Stimulated activated CD8-positive, alpha-beta memory T cell treated with anti-CD3 and anti-CD28 coated beads, Interleukin-7, amount 100 ng/mL, for 24 hours (primary cell): ENCODE measurements around the gene EEF1A1.
A peak's percentile ranks its signal among the peaks of the same experiment; 100 is the strongest.
"Not testable (repeated sequence)": the region's sequence is repeated elsewhere in the genome, so short reads cannot be mapped to it uniquely, and the experiment has no call there.

Experiments used
- DNase-seq: peaks from one replicate; pipeline ENCODE4 v3.0.0-alpha.2; 2020; ENCODE audit warnings: low read depth

The EEF1A1 gene

GRCh38 chr6:73537677-73538076 lies 16.8 kb upstream of the EEF1A1 start:
- no peak for DNase-seq

GRCh38 chr6:73534628-73535027 lies 13.8 kb upstream of the EEF1A1 start:
- DNase-seq, result no peak

- no peak for DNase-seq
Measured at GRCh38 chr6:73532293-73532692, 11.5 kb upstream of the EEF1A1 start.

DNA sequence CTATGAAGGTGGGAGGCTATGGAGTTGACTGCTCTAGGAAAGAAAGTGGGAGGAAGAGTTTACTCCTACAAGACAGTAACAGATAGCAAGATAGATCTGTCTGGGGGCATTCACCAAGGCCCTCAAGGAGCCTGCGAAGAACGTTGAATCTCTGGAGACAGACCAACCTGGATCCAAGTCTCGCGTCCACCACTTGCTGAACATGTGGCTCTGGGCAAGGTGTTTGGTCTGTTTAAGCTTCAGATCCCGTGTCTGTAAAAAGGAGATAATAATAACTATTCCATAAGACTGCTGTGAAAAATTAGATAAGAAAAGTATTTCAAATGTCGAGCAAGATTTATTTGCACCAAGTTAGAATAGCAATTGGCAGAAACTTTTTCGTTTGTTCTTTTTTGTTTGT lies 8.1 kb upstream of the EEF1A1 start:
- DNase-seq, result no peak

GRCh38 chr6:73525546-73526330 lies 4.9 kb upstream of the EEF1A1 start:
- DNase-seq, result no peak

DNA sequence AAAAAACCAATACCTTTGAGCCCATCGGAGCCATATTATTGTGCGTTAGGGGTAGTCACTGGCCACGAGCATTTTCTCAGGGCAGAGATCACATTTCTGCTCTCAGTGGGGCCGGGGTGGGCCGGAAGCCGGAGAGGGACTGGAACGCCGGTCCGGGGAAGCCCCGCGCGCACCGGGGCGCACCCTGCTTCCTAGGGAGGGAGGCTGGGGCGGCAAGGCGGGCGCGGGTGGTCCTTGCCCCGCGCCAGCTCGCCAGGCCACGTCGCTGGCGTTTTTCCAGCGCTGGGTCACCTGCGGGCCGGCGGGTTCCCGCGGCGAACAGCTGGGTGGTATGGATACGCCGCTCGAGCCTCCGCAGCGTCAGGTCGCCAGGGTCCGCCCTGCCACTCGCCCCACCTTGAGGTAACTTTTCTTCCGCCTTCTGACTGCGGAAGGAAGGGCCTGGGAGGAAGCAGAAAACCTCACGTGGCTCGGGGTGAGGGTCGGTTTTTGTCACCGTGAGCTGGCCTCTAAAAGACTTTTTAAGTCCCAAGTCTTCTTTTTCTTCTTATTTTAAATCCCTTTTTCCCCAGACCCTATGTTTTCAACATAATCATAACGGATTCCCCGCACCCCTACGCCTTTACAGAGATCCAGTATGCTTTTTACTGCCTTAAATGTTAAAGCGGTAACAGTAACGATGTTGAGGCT lies 2.7 kb upstream of the EEF1A1 start:
- peak; percentile 61 for DNase-seq

DNA sequence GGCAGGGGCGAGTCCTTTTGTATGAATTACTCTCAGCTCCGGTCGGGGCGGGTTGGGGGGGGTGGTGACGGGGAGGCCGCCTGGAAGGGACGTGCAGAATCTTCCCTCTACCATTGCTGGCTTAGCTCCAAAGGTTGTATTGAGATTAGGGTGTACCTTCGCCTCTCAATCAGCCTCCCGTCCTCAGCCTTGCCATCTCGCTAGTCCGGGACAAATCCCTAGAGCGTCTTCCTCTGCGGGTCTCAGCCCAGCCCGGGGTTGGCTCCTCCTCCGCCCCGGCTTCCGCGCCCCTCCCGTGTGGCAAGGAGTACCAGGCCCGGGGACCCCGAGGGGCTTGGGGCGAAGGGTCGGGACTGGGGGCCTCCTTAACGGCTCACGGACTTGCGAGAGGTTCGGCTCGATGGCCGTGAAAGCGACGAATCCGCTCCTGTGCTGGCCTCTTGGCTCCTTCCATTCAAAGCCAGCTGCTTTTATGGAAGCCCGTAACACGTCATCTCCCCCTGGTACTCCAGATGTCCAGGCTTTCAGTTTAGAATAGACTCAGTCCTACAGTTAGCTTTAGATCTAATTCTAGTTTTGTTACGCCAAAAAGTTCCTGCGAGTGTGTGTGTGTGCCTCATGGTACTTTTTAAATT lies 636 bp upstream of the EEF1A1 start:
- peak; percentile 54 for DNase-seq

DNA sequence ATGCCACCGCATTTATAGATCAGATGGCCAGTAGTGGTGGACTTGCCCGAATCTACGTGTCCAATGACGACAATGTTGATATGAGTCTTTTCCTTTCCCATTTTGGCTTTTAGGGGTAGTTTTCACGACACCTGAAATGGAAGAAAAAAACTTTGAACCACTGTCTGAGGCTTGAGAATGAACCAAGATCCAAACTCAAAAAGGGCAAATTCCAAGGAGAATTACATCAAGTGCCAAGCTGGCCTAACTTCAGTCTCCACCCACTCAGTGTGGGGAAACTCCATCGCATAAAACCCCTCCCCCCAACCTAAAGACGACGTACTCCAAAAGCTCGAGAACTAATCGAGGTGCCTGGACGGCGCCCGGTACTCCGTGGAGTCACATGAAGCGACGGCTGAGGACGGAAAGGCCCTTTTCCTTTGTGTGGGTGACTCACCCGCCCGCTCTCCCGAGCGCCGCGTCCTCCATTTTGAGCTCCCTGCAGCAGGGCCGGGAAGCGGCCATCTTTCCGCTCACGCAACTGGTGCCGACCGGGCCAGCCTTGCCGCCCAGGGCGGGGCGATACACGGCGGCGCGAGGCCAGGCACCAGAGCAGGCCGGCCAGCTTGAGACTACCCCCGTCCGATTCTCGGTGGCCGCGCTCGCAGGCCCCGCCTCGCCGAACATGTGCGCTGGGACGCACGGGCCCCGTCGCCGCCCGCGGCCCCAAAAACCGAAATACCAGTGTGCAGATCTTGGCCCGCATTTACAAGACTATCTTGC lies 725 bp downstream of the EEF1A1 start:
- DNase-seq, result peak; percentile 63

DNA sequence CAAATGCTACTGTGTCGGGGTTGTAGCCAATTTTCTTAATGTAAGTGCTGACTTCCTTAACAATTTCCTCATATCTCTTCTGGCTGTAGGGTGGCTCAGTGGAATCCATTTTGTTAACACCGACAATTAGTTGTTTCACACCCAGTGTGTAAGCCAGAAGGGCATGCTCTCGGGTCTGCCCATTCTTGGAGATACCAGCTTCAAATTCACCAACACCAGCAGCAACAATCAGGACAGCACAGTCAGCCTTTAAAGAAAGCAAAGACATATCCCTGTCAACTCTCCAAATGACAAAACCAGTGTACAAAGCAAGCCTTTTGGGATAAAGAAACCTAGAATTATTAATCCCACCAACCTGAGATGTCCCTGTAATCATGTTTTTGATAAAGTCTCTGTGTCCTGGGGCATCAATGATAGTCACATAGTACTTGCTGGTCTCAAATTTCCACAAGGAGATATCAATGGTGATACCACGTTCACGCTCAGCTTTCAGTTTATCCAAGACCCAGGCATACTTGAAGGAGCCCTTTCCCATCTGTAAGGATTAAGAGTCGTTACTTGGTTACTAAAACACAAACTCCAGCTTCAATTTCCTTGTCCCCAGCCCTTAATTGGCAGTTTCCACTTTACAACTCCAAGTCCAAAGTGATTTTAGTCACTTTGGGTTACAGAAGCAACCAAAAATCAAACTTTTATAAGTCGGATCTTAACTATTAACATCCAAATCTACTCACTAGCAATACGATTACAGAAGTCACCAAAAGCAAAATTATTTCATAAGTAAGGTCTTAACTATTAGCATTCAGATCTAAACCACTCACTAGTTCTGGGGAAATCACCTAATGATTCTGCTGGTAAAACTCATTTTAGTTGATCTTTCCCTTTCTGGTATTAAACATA lies 1.6 kb downstream of the EEF1A1 start:
- DNase-seq, result not testable (repeated sequence)

GRCh38 chr6:73518100-73518981 lies 2.5 kb downstream of the EEF1A1 start:
- not testable (repeated sequence) for DNase-seq

DNA sequence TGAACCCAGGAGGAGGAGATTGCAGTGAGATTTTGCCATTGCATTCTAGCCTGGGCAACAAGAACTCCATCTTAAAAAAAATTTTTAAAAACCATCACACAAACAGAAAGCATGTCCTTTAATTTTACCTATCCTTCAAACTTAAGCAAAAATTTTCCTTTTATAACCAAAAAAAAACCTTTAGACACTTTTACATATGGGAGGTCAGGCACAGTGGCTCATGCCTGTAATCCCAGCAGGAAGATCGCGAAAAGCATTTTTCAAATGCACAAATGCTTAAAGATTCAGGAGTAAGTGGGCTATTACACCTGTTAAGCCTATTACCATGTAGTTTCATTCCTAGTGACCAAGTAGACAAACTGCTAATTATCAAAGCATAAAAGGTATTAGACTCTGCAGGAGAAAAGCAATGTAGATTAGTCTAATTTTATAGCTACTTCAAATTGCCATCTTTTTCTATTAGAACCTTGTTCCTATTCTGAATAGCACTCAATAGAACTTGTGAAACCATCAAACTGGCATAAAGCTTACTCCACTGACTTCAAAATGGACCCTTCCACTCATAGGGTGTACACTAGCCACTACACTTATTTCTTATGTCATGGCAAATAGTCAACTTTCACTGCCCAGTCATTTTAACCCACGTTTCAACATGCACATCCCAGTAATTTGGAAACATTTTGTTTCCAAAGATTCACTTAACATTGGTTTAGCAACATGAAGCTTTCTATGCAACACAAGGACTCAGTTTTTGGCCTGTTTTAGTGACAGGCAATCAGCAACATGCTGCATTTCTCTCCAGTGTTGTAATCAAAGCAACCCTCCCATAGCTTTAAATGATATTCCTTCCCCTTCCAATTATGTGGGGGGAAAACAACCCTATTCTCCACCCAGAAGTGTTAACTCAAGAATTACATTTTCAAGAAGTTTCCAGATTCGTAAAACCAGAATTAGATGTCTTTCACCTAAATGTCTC lies 4.0 kb downstream of the EEF1A1 start:
- DNase-seq, result no peak

DNA sequence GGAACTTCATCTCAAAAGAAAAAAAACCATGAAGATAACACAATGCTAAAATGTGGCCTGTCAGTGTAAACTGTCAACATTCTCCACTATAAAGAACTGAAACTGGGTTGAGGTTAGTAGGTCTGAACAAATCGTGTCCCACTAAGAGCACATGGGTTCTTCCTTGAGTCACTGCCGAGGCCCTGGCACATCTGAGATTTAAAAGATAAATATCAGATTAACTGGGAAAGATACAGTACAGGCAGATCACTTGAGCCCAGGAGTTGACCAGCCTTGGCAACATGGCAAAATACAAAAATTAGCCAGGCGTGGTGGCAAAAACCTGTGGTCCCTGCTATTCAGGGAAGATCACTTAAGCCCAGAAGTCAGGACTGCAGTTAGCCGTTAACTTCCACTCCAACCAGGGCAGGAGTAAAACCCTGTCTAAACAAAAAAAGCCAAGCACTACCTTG lies 5.6 kb downstream of the EEF1A1 start:
- no peak for DNase-seq

- DNase-seq, result no peak
Measured at GRCh38 chr6:73514746-73515110, 6.1 kb downstream of the EEF1A1 start.

- no peak for DNase-seq
Measured at GRCh38 chr6:73513496-73513854, 7.4 kb downstream of the EEF1A1 start.

- DNase-seq, result no peak
Measured at GRCh38 chr6:73511796-73512195, 9.0 kb downstream of the EEF1A1 start.

- DNase-seq, result no peak
Measured at GRCh38 chr6:73509851-73510250, 11.0 kb downstream of the EEF1A1 start.

- DNase-seq, result no peak
Measured at GRCh38 chr6:73508776-73509175, 12.1 kb downstream of the EEF1A1 start.

GRCh38 chr6:73506246-73506645 lies 14.6 kb downstream of the EEF1A1 start:
- no peak for DNase-seq

- DNase-seq, result not testable (repeated sequence)
Measured at GRCh38 chr6:73505705-73506104, 15.1 kb downstream of the EEF1A1 start.
